ENCODE data around the gene MON2.

GRCh38 chr12:62629971-62630739, 163.5 kb downstream of the MON2 start:
- TF ChIP-seq U2AF1 (optimal IDR thresholded peaks at IDR 0.05; ENCODE audit: low read depth, low read length) (no peak), CTCF (CRISPR knock-in tag; IDR thresholded peaks at IDR 0.05) (no peak), ZNF350 (CRISPR knock-in tag; IDR thresholded peaks at IDR 0.05; ENCODE audit: borderline replicate concordance, low read depth) (no peak), ZNF30 (CRISPR knock-in tag; IDR thresholded peaks at IDR 0.05) (no peak), PHF8 (CRISPR knock-in tag; IDR thresholded peaks at IDR 0.05) (no peak), TAF1 (CRISPR knock-in tag; IDR thresholded peaks at IDR 0.05) (no peak)
